Stimulated activated CD8-positive, alpha-beta memory T cell treated with anti-CD3 and anti-CD28 coated beads, Interleukin-15, amount 100 ng/mL, for 1 hour (primary cell): ENCODE measurements around the gene RIMS1.

Source experiments
- DNase-seq: peaks from one replicate; pipeline ENCODE4 v3.0.0-alpha.2; 2020; ENCODE audit warnings: low read depth

The RIMS1 gene

GRCh38 chr6:72350296-72350881 is 464.0 kb downstream of the RIMS1 start:
- DNase-seq: no peak

- no peak for DNase-seq
Measured at GRCh38 chr6:72363844-72364740, 477.7 kb downstream of the RIMS1 start.

GRCh38 chr6:72365773-72366172 is 479.4 kb downstream of the RIMS1 start:
- no peak for DNase-seq

GRCh38 chr6:72367439-72367838 is 481.1 kb downstream of the RIMS1 start:
- DNase-seq: no peak

GRCh38 chr6:72371473-72371872 is 485.1 kb downstream of the RIMS1 start:
- no peak for DNase-seq

GRCh38 chr6:72374172-72374571 is 487.8 kb downstream of the RIMS1 start:
- no peak for DNase-seq

GRCh38 chr6:72374857-72375256 is 488.5 kb downstream of the RIMS1 start:
- DNase-seq: no peak

- DNase-seq: no peak
Measured at GRCh38 chr6:72376736-72377135, 490.4 kb downstream of the RIMS1 start.

- no peak for DNase-seq
Measured at GRCh38 chr6:72381076-72381475, 494.7 kb downstream of the RIMS1 start.

GRCh38 chr6:72382602-72383529 is 496.5 kb downstream of the RIMS1 start:
- no peak for DNase-seq

- DNase-seq: no peak
Measured at GRCh38 chr6:72386324-72386723, 500.0 kb downstream of the RIMS1 start.

GRCh38 chr6:72389698-72390097 is 503.3 kb downstream of the RIMS1 start:
- no peak for DNase-seq

GRCh38 chr6:72390548-72390947 is 504.2 kb downstream of the RIMS1 start:
- DNase-seq: no peak

- DNase-seq: no peak
Measured at GRCh38 chr6:72401865-72402264, 515.5 kb downstream of the RIMS1 start.

GRCh38 chr6:72403413-72403812 is 517.1 kb downstream of the RIMS1 start:
- no peak for DNase-seq

GRCh38 chr6:72406517-72406916 is 520.2 kb downstream of the RIMS1 start:
- no peak for DNase-seq

GRCh38 chr6:72410769-72411168 is 524.4 kb downstream of the RIMS1 start:
- DNase-seq: no peak

- peak; percentile 49 for DNase-seq
Measured at GRCh38 chr6:72411872-72412708, 525.7 kb downstream of the RIMS1 start.

- DNase-seq: no peak
Measured at GRCh38 chr6:72412709-72413044, 526.3 kb downstream of the RIMS1 start.

- no peak for DNase-seq
Measured at GRCh38 chr6:72413884-72414283, 527.5 kb downstream of the RIMS1 start.

- DNase-seq: no peak
Measured at GRCh38 chr6:72414657-72415056, 528.3 kb downstream of the RIMS1 start.
